A673 (cell line): ENCODE measurements around the gene SLC19A1. TPM values are rescaled to one million over a fixed set of nuclear protein-coding genes. Genes with fewer than 3 reads are reported as not detected.

Experiments
- BruUV-seq: library from RNA; stranded (reverse); fragments of 400-500 nt; replicated peaks from 2 replicates; lab custom pipeline; 2021; lab: Mats Ljungman, UMichigan
- CTCF ChIA-PET: fragments of 300-600 bp; sonication (Branson Sonifier 250); formaldehyde crosslinking; loops from one replicate; lab custom pipeline; 2022; ENCODE audit warnings: antibody characterized with exemption; lab: Charles Lee
- POLR2A ChIA-PET: fragments of 300-600 bp; sonication (Branson Sonifier 250); formaldehyde crosslinking; loops from one replicate; lab custom pipeline; 2022; ENCODE audit warnings: antibody characterized with exemption; ENCODE audit not compliant: low non-redundant PET; lab: Charles Lee
- DNase-seq: peaks from one replicate; pipeline ENCODE4 v3.0.0-alpha.2; 2015; ENCODE audit warnings: low spot score
- H3K27ac ChIP-seq: fragments of 200-600 bp; sonication (generic); 2 replicates; pipeline ENCODE4 v1.5.1; 2016; ENCODE audit warnings: mixed run types, low read depth, mild to moderate bottlenecking, mixed read lengths, antibody characterized with exemption, low read length; ENCODE audit not compliant: poor library complexity, severe bottlenecking
- H3K27me3 ChIP-seq: fragments of 200-600 bp; sonication (generic); replicated peaks from 2 replicates; pipeline ENCODE4 v1.6.1; 2017; ENCODE audit warnings: mixed run types, low read depth, mild to moderate bottlenecking, mixed read lengths, antibody characterized with exemption, low read length; ENCODE audit not compliant: insufficient read depth, poor library complexity
- H3K36me3 ChIP-seq: fragments of 200-600 bp; sonication (generic); 2 replicates; pipeline ENCODE4 v1.6.1; 2016; ENCODE audit warnings: mixed run types, mild to moderate bottlenecking, mixed read lengths, antibody characterized with exemption, low read length; ENCODE audit not compliant: insufficient read depth, poor library complexity, severe bottlenecking
- H3K4me1 ChIP-seq: fragments of 200-600 bp; sonication (generic); 2 replicates; pipeline ENCODE4 v1.6.1; 2017; ENCODE audit warnings: mixed run types, mild to moderate bottlenecking, mixed read lengths, antibody characterized with exemption, low read length; ENCODE audit not compliant: insufficient read depth, poor library complexity, severe bottlenecking
- H3K4me3 ChIP-seq: fragments of 200-600 bp; sonication (generic); 2 replicates; pipeline ENCODE4 v1.5.1; 2016; ENCODE audit warnings: low read depth, mixed run types, mild to moderate bottlenecking, mixed read lengths, low read length; ENCODE audit not compliant: poor library complexity, severe bottlenecking
- H3K9me3 ChIP-seq: fragments of 200-600 bp; sonication (generic); 2 replicates; pipeline ENCODE4 v1.6.1; 2016; ENCODE audit warnings: mixed run types, low read depth, mild to moderate bottlenecking, mixed read lengths, antibody characterized with exemption, low read length; ENCODE audit not compliant: poor library complexity, severe bottlenecking
- CTCF ChIP-seq: fragments of 300-800, 200-600 bp; sonication (generic); conservative IDR thresholded peaks from 2 replicates; pipeline ENCODE4 v1.5.1; 2017; ENCODE audit warnings: low read depth, mild to moderate bottlenecking, antibody characterized with exemption, low read length, moderate library complexity, mixed read lengths
- EZH2 ChIP-seq: fragments of 200-600 bp; sonication (generic); IDR thresholded peaks from 2 replicates; pipeline ENCODE4 v1.6.1; 2017; ENCODE audit warnings: borderline replicate concordance, low read depth, mild to moderate bottlenecking, mixed read lengths, antibody characterized with exemption, low read length; ENCODE audit not compliant: poor library complexity, severe bottlenecking
- intact Hi-C: fragments of 100-400 bp; cut with micrococcal nuclease; formaldehyde crosslinking; loops from one replicate; pipeline ENCODE4 v1.10.0; 2022; ENCODE audit not compliant: unreplicated experiment
- total RNA-seq: library from RNA; stranded (reverse); gene quantifications from 2 replicates; pipeline ENCODE4 v1.2.3, GENCODE V29; 2021

The SLC19A1 gene
- total RNA-seq, 1 experiment from 2014 or later, result 72.1 TPM

- Histone ChIP-seq H3K27me3 (no peaks in the 10 kb centered on the region), H3K4me3 (no peak overlapping the region), H3K9me3 (no peaks in the 10 kb centered on the region), H3K27ac (no peak overlapping the region), H3K36me3 (no peaks in the 10 kb centered on the region), H3K4me1 (no peaks in the 10 kb centered on the region)
- intact Hi-C loops, result no loop called here
- BruUV-seq, result no TSS peak
- POLR2A ChIA-PET, result no interaction called here
- TF ChIP-seq CTCF (no peak), EZH2 (no peak)
- CTCF ChIA-PET, result no interaction called here
- DNase-seq, result no peak
Observed at GRCh38 chr21:45485686-45486442, 56.4 kb downstream of the SLC19A1 start.

GRCh38 chr21:45484318-45484717, 57.9 kb downstream of the SLC19A1 start:
- no peak for DNase-seq
- CTCF ChIA-PET, result no interaction called here
- Histone ChIP-seq H3K27me3 (no peaks in the 10 kb centered on the region), H3K4me3 (no peak overlapping the region), H3K36me3 (no peaks in the 10 kb centered on the region), H3K9me3 (no peaks in the 10 kb centered on the region), H3K27ac (no peak overlapping the region), H3K4me1 (no peaks in the 10 kb centered on the region)
- intact Hi-C loops, result no loop called here
- POLR2A ChIA-PET, result no interaction called here
- no peak for TF ChIP-seq CTCF
- no peak for TF ChIP-seq EZH2
- no TSS peak for BruUV-seq

- Histone ChIP-seq H3K27ac (no peak overlapping the region), H3K4me1 (no peaks in the 10 kb centered on the region), H3K4me3 (no peak overlapping the region), H3K9me3 (no peaks in the 10 kb centered on the region), H3K36me3 (no peaks in the 10 kb centered on the region), H3K27me3 (no peaks in the 10 kb centered on the region)
- no peak for DNase-seq
- intact Hi-C loops, result no loop called here
- no TSS peak for BruUV-seq
- TF ChIP-seq EZH2, result no peak
- TF ChIP-seq CTCF, result no peak
- ChIA-PET POLR2A (no interaction called here), CTCF (no interaction called here)
Observed at GRCh38 chr21:45482899-45483821, 59.1 kb downstream of the SLC19A1 start.
